B cell (primary cell): ENCODE measurements around the gene CCDC194.

Source experiments
- CTCF ChIP-seq: fragments of 200-600 bp; IDR thresholded peaks from one replicate; pipeline ENCODE4 v1.8.0; 2022; ENCODE audit warnings: antibody characterized with exemption, mild to moderate bottlenecking
- EZH2 ChIP-seq: IDR thresholded peaks from 2 replicates; pipeline ENCODE4 v1.6.1; 2012; ENCODE audit warnings: borderline replicate concordance, low read depth, mild to moderate bottlenecking, moderate library complexity, low read length; ENCODE audit not compliant: insufficient read depth, poor library complexity, severe bottlenecking

GRCh38 chr19:17341386-17341785 lies 52.6 kb downstream of the CCDC194 start:
- TF ChIP-seq CTCF (no peak), EZH2 (no peak)
